Endothelial cell of umbilical vein (primary cell): ENCODE measurements around the gene USP25. TPM values are rescaled to one million over a fixed set of nuclear protein-coding genes. Genes with fewer than 3 reads are reported as not detected.
A peak's percentile ranks its signal among the peaks of the same experiment; 100 is the strongest.

Experiments
- BruUV-seq: library from RNA; stranded (reverse); fragments of 400-500 nt; replicated peaks from 2 replicates; lab custom pipeline; 2021; lab: Mats Ljungman, UMichigan
- CTCF ChIA-PET: fragments of 300-600, 350-600 bp; sonication (Branson Sonifier 250); formaldehyde crosslinking; loops from one replicate; lab custom pipeline; 2021; ENCODE audit warnings: antibody characterized with exemption, inconsistent platforms; lab: Charles Lee
- POLR2A ChIA-PET: fragments of 300-600, 350-600 bp; sonication (Branson Sonifier 250); formaldehyde crosslinking; loops from one replicate; lab custom pipeline; 2021; ENCODE audit warnings: antibody characterized with exemption, inconsistent platforms; lab: Charles Lee
- DNase-seq: peaks from one replicate; pipeline ENCODE4 v3.0.0-alpha.2; 2011; ENCODE audit warnings: low read depth, low spot score
- FAIRE-seq: peaks from 2 replicates; lab custom pipeline; 2011; peaks lifted over from hg19 to GRCh38; lab: Jason Lieb, UNC
- H2AFZ ChIP-seq: 2 replicates; pipeline ENCODE4 v1.6.0; 2012; ENCODE audit warnings: low read depth, low read length, control low read depth, inconsistent platforms
- H3K27ac ChIP-seq: 2 replicates; pipeline ENCODE4 v1.5.1; 2011; ENCODE audit warnings: low read depth, mild to moderate bottlenecking, control low read depth, low read length, moderate library complexity; ENCODE audit not compliant: insufficient read depth
- H3K27me3 ChIP-seq, 2 experiments: 2 replicates each; pipeline versions ENCODE4 v1.6.0 to v1.6.1; 2011; ENCODE audit warnings: low read length in 2 of 2, mixed read lengths in 1 of 2; ENCODE audit not compliant: control insufficient read depth in 2 of 2, insufficient read depth in 2 of 2
- H3K36me3 ChIP-seq, 2 experiments: 2 replicates in 1 of 2; 3 replicates in 1 of 2; pipeline ENCODE4 v1.5.1; 2011; ENCODE audit warnings: low read length in 2 of 2, mild to moderate bottlenecking in 1 of 2, moderate library complexity in 1 of 2; ENCODE audit not compliant: control insufficient read depth in 2 of 2, insufficient read depth in 2 of 2; ENCODE audit errors: extremely low read depth in 1 of 2
- H3K4me1 ChIP-seq: 3 replicates; pipeline ENCODE4 v1.5.1; 2011; ENCODE audit warnings: mild to moderate bottlenecking, low read length; ENCODE audit not compliant: control insufficient read depth, insufficient read depth; ENCODE audit errors: extremely low read depth
- H3K4me2 ChIP-seq: 2 replicates; pipeline ENCODE4 v1.6.1; 2011; ENCODE audit warnings: low read length, control low read depth, mixed read lengths; ENCODE audit not compliant: insufficient read depth
- H3K4me3 ChIP-seq, 3 experiments: fragments of 200-600 bp in 1 of 3; sonication (generic), shearing (Covaris generic) in 1 of 3; replicated peaks in 1 of 3; 2 replicates each; pipeline ENCODE4 v1.5.1; 2011 to 2016; ENCODE audit warnings: control low read depth in 3 of 3, low read length in 3 of 3, mild to moderate bottlenecking in 2 of 3, inconsistent platforms in 1 of 3, low read depth in 1 of 3, moderate library complexity in 1 of 3; ENCODE audit not compliant: insufficient read depth in 1 of 3
- H3K79me2 ChIP-seq: 2 replicates; pipeline ENCODE4 v1.6.0; 2012; ENCODE audit warnings: low read length, inconsistent platforms; ENCODE audit not compliant: control insufficient read depth, insufficient read depth
- H3K9ac ChIP-seq: replicated peaks from 2 replicates; pipeline ENCODE3; 2011; ENCODE audit warnings: low read length, control low read depth; ENCODE audit not compliant: insufficient read depth; ENCODE audit errors: extremely low read depth
- H3K9me1 ChIP-seq: replicated peaks from 3 replicates; pipeline ENCODE4 v1.6.0; 2011; ENCODE audit warnings: mild to moderate bottlenecking, low read length; ENCODE audit not compliant: control insufficient read depth, insufficient read depth; ENCODE audit errors: extremely low read depth
- H3K9me3 ChIP-seq: replicated peaks from 2 replicates; pipeline ENCODE4 v1.5.1; 2012; ENCODE audit warnings: low read length, inconsistent platforms; ENCODE audit not compliant: control insufficient read depth, insufficient read depth
- H4K20me1 ChIP-seq: replicated peaks from 2 replicates; pipeline ENCODE3; 2011; ENCODE audit warnings: mild to moderate bottlenecking, low read length; ENCODE audit not compliant: control insufficient read depth, insufficient read depth; ENCODE audit errors: extremely low read depth
- CTCF ChIP-seq, 2 donors: IDR thresholded peaks; 1 replicate in 1 of 2; 2 replicates in 1 of 2; pipeline ENCODE4 v1.5.1; 2011; ENCODE audit warnings: low read length in 2 of 2, mild to moderate bottlenecking in 2 of 2, moderate library complexity in 2 of 2, control low read depth in 1 of 2, inconsistent platforms in 1 of 2, low read depth in 1 of 2; ENCODE audit not compliant: insufficient read depth in 1 of 2; ENCODE audit errors: extremely low read depth in 1 of 2
- EZH2 ChIP-seq: IDR thresholded peaks from 2 replicates; pipeline ENCODE4 v1.6.1; 2012; ENCODE audit warnings: borderline replicate concordance, low read depth, mild to moderate bottlenecking, moderate library complexity, low read length, inconsistent platforms; ENCODE audit not compliant: severe bottlenecking
- FOS ChIP-seq: IDR thresholded peaks from 2 replicates; pipeline ENCODE4 v1.6.1; 2011; ENCODE audit warnings: mild to moderate bottlenecking, low read length, moderate library complexity, borderline replicate concordance; ENCODE audit not compliant: insufficient read depth
- GATA2 ChIP-seq: IDR thresholded peaks from 2 replicates; pipeline ENCODE4 v1.7.0; 2011; ENCODE audit warnings: low read depth, mild to moderate bottlenecking, moderate library complexity, mixed read lengths, low read length; ENCODE audit not compliant: insufficient read length, insufficient read depth
- MYC ChIP-seq: IDR thresholded peaks from one replicate; pipeline ENCODE4 v1.6.1; 2011; ENCODE audit warnings: mild to moderate bottlenecking, low read depth, low read length
- POLR2A ChIP-seq: IDR thresholded peaks from 2 replicates; pipeline ENCODE4 v1.6.1; 2012; ENCODE audit warnings: low read depth, mild to moderate bottlenecking, control low read depth, low read length
- POLR2AphosphoS5 ChIP-seq: IDR thresholded peaks from 2 replicates; pipeline ENCODE4 v1.6.1; 2012; ENCODE audit warnings: low read depth, mild to moderate bottlenecking, control low read depth, low read length, moderate library complexity; ENCODE audit not compliant: insufficient read depth
- dilution Hi-C: fragments of 300-500 bp; cut with MboI; formaldehyde crosslinking; loops from one replicate; pipeline ENCODE4 v1.15.0; 2019; ENCODE audit warnings: low sequenced_read_pairs; ENCODE audit not compliant: extremely low pct_ligation_motif_present
- intact Hi-C: fragments of 100-400 bp; cut with micrococcal nuclease; formaldehyde crosslinking; loops from one replicate; pipeline ENCODE4 v1.10.0; 2022
- polyA plus RNA-seq, 4 experiments: library from polyadenylated mRNA; depleted of rRNA in 3 of 4; stranded (reverse) in 3 of 4; unstranded in 1 of 4; fragments of >200 nt; gene quantifications; 2 replicates each; pipeline versions ENCODE4 v1.2.1 to v1.2.3, GENCODE V29; 2011 to 2012; ENCODE audit warnings: missing spikeins in 1 of 4
- total RNA-seq: library from RNA; stranded (reverse); gene quantifications from 2 replicates; pipeline ENCODE4 v1.2.3, GENCODE V29; 2021
- TF ChIP-seq, protein P1 (sequence below): IDR thresholded peaks from 2 replicates; pipeline ENCODE4 v1.6.1; 2011; ENCODE audit not compliant: insufficient read depth, insufficient read length

The USP25 gene
- total and polyA plus RNA-seq, 2 donors (not counting 3 experiments of a cell fraction or from before 2014, with no cell fraction given) = 14.4 to 67.5 TPM

- H3K4me1 ChIP-seq = peaks cover 7% of the 10 kb centered on the region
- POLR2A ChIA-PET = no interaction called here
- H3K9me3 ChIP-seq = no peaks in the 10 kb centered on the region
- H2AFZ ChIP-seq = no peak overlapping the region
- BruUV-seq = TSS peak; percentile 49
- FAIRE-seq (no peak), DNase-seq (peak; percentile 74)
- H3K4me2 ChIP-seq = no peak overlapping the region
- no peak overlapping the region for H3K27ac ChIP-seq
- CTCF ChIA-PET = interaction anchor here (1.4 to 1.5 kb wide), 2 partner anchors 96 to 98 kb away, joined by 3 to 5 read pairs; partner anchors contain the start of gene USP25
- no peaks in the 10 kb centered on the region for H3K27me3 ChIP-seq
- H3K9me1 ChIP-seq = no peaks in the 10 kb centered on the region
- H4K20me1 ChIP-seq = no peaks in the 10 kb centered on the region
- intact Hi-C loops (loop anchor here (1.0 to 5.0 kb wide), 3 partner anchors 95 to 964 kb away; no protein-coding TSS in a partner anchor), dilution Hi-C loops (no loop called here)
- no peak for TF ChIP-seq POLR2AphosphoS5
- no peak for TF ChIP-seq POLR2A
- TF ChIP-seq MYC = no peak
- no peak for TF ChIP-seq GATA2
- TF ChIP-seq, protein P1, sequence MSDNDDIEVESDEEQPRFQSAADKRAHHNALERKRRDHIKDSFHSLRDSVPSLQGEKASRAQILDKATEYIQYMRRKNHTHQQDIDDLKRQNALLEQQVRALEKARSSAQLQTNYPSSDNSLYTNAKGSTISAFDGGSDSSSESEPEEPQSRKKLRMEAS = no peak
- no peak for TF ChIP-seq FOS
- no peak for TF ChIP-seq EZH2
- TF ChIP-seq CTCF (IDR thresholded peaks at IDR 0.05; ENCODE audit: extremely low read depth in 1 of 2, insufficient read depth in 1 of 2, low read depth in 1 of 2, low read length in 2 of 2) = peak; percentile 36 to 40
- H3K79me2 ChIP-seq = peaks cover 9% of the 10 kb centered on the region
- peaks cover 2 to 18% of the 10 kb centered on the region in 2 experiments for H3K36me3 ChIP-seq
- H3K9ac ChIP-seq = no peak overlapping the region
- no peak overlapping the region for H3K4me3 ChIP-seq
Measured at GRCh38 chr21:15826147-15826780, 96.5 kb downstream of the USP25 start.
